Fibroblast of skin of left quadriceps (primary cell): Measurements from ENCODE around the gene FAF2.
"Not testable (repeated sequence)": the region's sequence is repeated elsewhere in the genome, so short reads cannot be mapped to it uniquely, and the experiment has no call there.

Experiments
- DNase-seq, 2 experiments: peaks; one replicate each; pipeline ENCODE4 v3.0.0-alpha.2; 2013; ENCODE audit warnings: low read depth in 2 of 2

FAF2 gene

GRCh38 chr5:176454724-176455394 lies 6.7 kb downstream of the FAF2 start:
- DNase-seq = no peak

GRCh38 chr5:176458904-176459561 lies 10.8 kb downstream of the FAF2 start:
- no peak for DNase-seq

GRCh38 chr5:176461349-176461748 lies 13.2 kb downstream of the FAF2 start:
- no peak for DNase-seq

GRCh38 chr5:176463113-176463764 lies 15.1 kb downstream of the FAF2 start:
- no peak for DNase-seq

- peak in 1 of 2 experiments; percentile 22 for DNase-seq
Observed at GRCh38 chr5:176466245-176466871, 18.2 kb downstream of the FAF2 start.

GRCh38 chr5:176469296-176469695 lies 21.1 kb downstream of the FAF2 start:
- no peak for DNase-seq

- no peak for DNase-seq
Observed at GRCh38 chr5:176470539-176470938, 22.4 kb downstream of the FAF2 start.

- DNase-seq = no peak
Observed at GRCh38 chr5:176471098-176471497, 22.9 kb downstream of the FAF2 start.

- no peak for DNase-seq
Observed at GRCh38 chr5:176473335-176474006, 25.3 kb downstream of the FAF2 start.

- peak; percentile 28 to 32 for DNase-seq
Observed at GRCh38 chr5:176474476-176474875, 26.3 kb downstream of the FAF2 start.

GRCh38 chr5:176481711-176482110 lies 33.5 kb downstream of the FAF2 start:
- no peak for DNase-seq

- DNase-seq = no peak
Observed at GRCh38 chr5:176485176-176485575, 37.0 kb downstream of the FAF2 start.

GRCh38 chr5:176486189-176486757 lies 38.1 kb downstream of the FAF2 start:
- DNase-seq = no peak

GRCh38 chr5:176487160-176487559 lies 39.0 kb downstream of the FAF2 start:
- DNase-seq = not testable (repeated sequence)

GRCh38 chr5:176489077-176489476 lies 40.9 kb downstream of the FAF2 start:
- DNase-seq = no peak

- no peak for DNase-seq
Observed at GRCh38 chr5:176490301-176490700, 42.1 kb downstream of the FAF2 start.

GRCh38 chr5:176491101-176491502 lies 42.9 kb downstream of the FAF2 start:
- DNase-seq = no peak

GRCh38 chr5:176491901-176492300 lies 43.7 kb downstream of the FAF2 start:
- DNase-seq = no peak

GRCh38 chr5:176492431-176492830 lies 44.2 kb downstream of the FAF2 start:
- peak in 1 of 2 experiments; percentile 3 for DNase-seq

GRCh38 chr5:176497852-176498251 lies 49.7 kb downstream of the FAF2 start:
- no peak for DNase-seq

GRCh38 chr5:176499273-176499672 lies 51.1 kb downstream of the FAF2 start:
- no peak for DNase-seq

- DNase-seq = peak; percentile 6 to 13
Observed at GRCh38 chr5:176500511-176500910, 52.3 kb downstream of the FAF2 start.
